ENCODE data around the gene DENND2A. TPM values are rescaled to one million over a fixed set of nuclear protein-coding genes. Genes with fewer than 3 reads are reported as not detected.
A peak's percentile ranks its signal among the peaks of the same experiment; 100 is the strongest.

The DENND2A gene
- total and polyA plus RNA-seq, 2 of the 4 experiments (the other 2 are of a cell fraction): 7.5 to 10.3 TPM

- Histone ChIP-seq H2BK5ac (ENCODE audit: low read depth, low read length, poor library complexity, severe bottlenecking) (no peak overlapping the region), H4K91ac (ENCODE audit: insufficient read depth, low read depth, low read length) (no peak overlapping the region)
- no peak for ATAC-seq (ENCODE audit: low read depth)
Measured at GRCh38 chr7:140595468-140596092, 45.0 kb downstream of the DENND2A start.

More at GRCh38 chr7:140595468-140596092, 45.0 kb downstream of the DENND2A start:
- no peak overlapping the region for H3K4ac ChIP-seq (ENCODE audit: low read depth, low read length)
- H2AK9ac ChIP-seq (replicated peaks; ENCODE audit: low read depth, low read length, poor library complexity): no peak overlapping the region
- no peak overlapping the region for H2BK120ac ChIP-seq (ENCODE audit: low read depth, low read length)
- H3K27me3 ChIP-seq (ENCODE audit: control insufficient read depth, insufficient read depth, low read length): no peaks in the 10 kb centered on the region
- no peak for DNase-seq
- no peak overlapping the region for H3K27ac ChIP-seq (ENCODE audit: insufficient read depth, low read length)
- CTCF ChIA-PET: interaction anchor here (0.5 kb wide), 1 partner anchor 11 kb away, joined by 3 read pairs; no protein-coding TSS in a partner anchor
- H3K9me3 ChIP-seq (ENCODE audit: control insufficient read depth, insufficient read depth, low read length): no peaks in the 10 kb centered on the region
- WGBS, 2 experiments (ENCODE audit: extremely low coverage in 2 of 2, insufficient read length in 1 of 2): 96% methylated on average over 8 of the region's 15 CpGs; no CpG with 5 or more reads in 1 of the 2 experiments
- no peak overlapping the region for H2BK15ac ChIP-seq (ENCODE audit: low read depth, low read length)
- no peak overlapping the region for H4K5ac ChIP-seq (ENCODE audit: low read depth, low read length)
- H3K9ac ChIP-seq (ENCODE audit: low read depth, low read length): no peak overlapping the region
- no peak overlapping the region for H3K14ac ChIP-seq (replicated peaks; ENCODE audit: low read depth, low read length)
- H3K36me3 ChIP-seq (ENCODE audit: control insufficient read depth, insufficient read depth, low read length): peaks cover 14% of the 10 kb centered on the region
- in situ Hi-C loops (cut with MboI; ENCODE audit: low sequenced_read_pairs): no loop called here
- no peak overlapping the region for H3K4me3 ChIP-seq (ENCODE audit: insufficient read depth, low read depth, low read length)
- dilution Hi-C loops (cut with HindIII; ENCODE audit: low sequenced_read_pairs, unreplicated experiment): no loop called here
- peaks cover 9% of the 10 kb centered on the region; the same call in 1 of the 2 replicates for H3K4me1 ChIP-seq (ENCODE audit: control insufficient read depth, insufficient read depth, low read length)
- H3K23ac ChIP-seq (ENCODE audit: low read depth, low read length): peak overlapping the region; percentile 46; the same call in 1 of the 2 replicates
- H3K79me1 ChIP-seq (ENCODE audit: low read depth in 1 of 2, low read length in 2 of 2): peaks cover 6 to 51% of the 10 kb centered on the region in 2 experiments
- no peak overlapping the region for H4K8ac ChIP-seq (ENCODE audit: low read depth in 2 of 2, low read length in 2 of 2)
- TF ChIP-seq RFX5 (IDR thresholded peaks at IDR 0.05; ENCODE audit: low read depth, low read length) (no peak), MAZ (IDR thresholded peaks at IDR 0.05; ENCODE audit: borderline replicate concordance, low read depth, low read length) (no peak), CTCF (conservative IDR thresholded peaks at IDR 0.05; ENCODE audit: low read depth, low read length) (no peak), MXI1 (IDR thresholded peaks at IDR 0.05; ENCODE audit: borderline replicate concordance, low read depth, low read length) (no peak), POLR2A (IDR thresholded peaks at IDR 0.05; ENCODE audit: low read depth, low read length) (no peak), NFE2L2 (IDR thresholded peaks at IDR 0.05; ENCODE audit: low read depth, low read length) (no peak)
- TF ChIP-seq, protein P1, sequence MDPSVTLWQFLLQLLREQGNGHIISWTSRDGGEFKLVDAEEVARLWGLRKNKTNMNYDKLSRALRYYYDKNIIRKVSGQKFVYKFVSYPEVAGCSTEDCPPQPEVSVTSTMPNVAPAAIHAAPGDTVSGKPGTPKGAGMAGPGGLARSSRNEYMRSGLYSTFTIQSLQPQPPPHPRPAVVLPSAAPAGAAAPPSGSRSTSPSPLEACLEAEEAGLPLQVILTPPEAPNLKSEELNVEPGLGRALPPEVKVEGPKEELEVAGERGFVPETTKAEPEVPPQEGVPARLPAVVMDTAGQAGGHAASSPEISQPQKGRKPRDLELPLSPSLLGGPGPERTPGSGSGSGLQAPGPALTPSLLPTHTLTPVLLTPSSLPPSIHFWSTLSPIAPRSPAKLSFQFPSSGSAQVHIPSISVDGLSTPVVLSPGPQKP (IDR thresholded peaks at IDR 0.05; ENCODE audit: borderline replicate concordance, low read depth, low read length): no peak
- BruUV-seq (replicated peaks): no TSS peak
- H2AFZ ChIP-seq (replicated peaks; ENCODE audit: low read length, poor library complexity): no peak overlapping the region
- H3K56ac ChIP-seq (ENCODE audit: extremely low read depth, insufficient read depth, low read length): no peak overlapping the region
- H4K20me1 ChIP-seq (ENCODE audit: insufficient read depth, low read length): no peaks in the 10 kb centered on the region
- peak overlapping the region; percentile 1; the same call in 1 of the 2 replicates for H2BK20ac ChIP-seq (ENCODE audit: low read depth, low read length)
- POLR2A ChIA-PET (ENCODE audit: unreplicated experiment): interaction anchor here (1.5 kb wide), 1 partner anchor 10 kb away, joined by 4 read pairs; no protein-coding TSS in a partner anchor
- no peak overlapping the region for H3K18ac ChIP-seq (ENCODE audit: low read depth, low read length)
- H2AK5ac ChIP-seq (ENCODE audit: low read depth, low read length): 0 out of 2 replicates have a peak overlapping the region, but pooled peaks have one; percentile 27
- H3K9me1 ChIP-seq (ENCODE audit: insufficient read depth, low read length): peaks cover 15% of the 10 kb centered on the region
- H3K4me2 ChIP-seq (ENCODE audit: low read depth, low read length): no peak overlapping the region
- intact Hi-C loops (cut with micrococcal nuclease): no loop called here

All from IMR-90 (cell line).